Measurements from ENCODE around the gene PDIK1L.

GRCh38 chr1:26164036-26164860 is 52.6 kb downstream of the PDIK1L start:
- TF ChIP-seq CTCF (IDR thresholded peaks at IDR 0.05; ENCODE audit: insufficient read depth, low read depth, low read length) (peak; percentile 9), EZH2 (IDR thresholded peaks at IDR 0.05; ENCODE audit: insufficient read depth, low read length) (no peak)
